Activated CD4-positive, alpha-beta T cell treated with anti-CD3 and anti-CD28 coated beads for 48 hours (primary cell): ENCODE results near the gene PLAAT3.
"Not testable (repeated sequence)": the region's sequence is repeated elsewhere in the genome, so short reads cannot be mapped to it uniquely, and the experiment has no call there.

Experiments used
- DNase-seq: peaks from one replicate; pipeline ENCODE4 v3.0.0-alpha.2; 2020

Gene PLAAT3

GRCh38 chr11:63536669-63537292 lies 77.5 kb downstream of the PLAAT3 start, which contains the start of gene PLAAT4:
Gene PLAAT4, plus strand, starts transcription at chr11:63536808. Its CDS starts 61 bp downstream, at chr11:63536869.
- peak; percentile 34 for DNase-seq

GRCh38 chr11:63535734-63536133 lies 78.5 kb downstream of the PLAAT3 start:
- peak; percentile 44 for DNase-seq

- DNase-seq = no peak
These were observed 79.3 kb downstream of the PLAAT3 start for GRCh38 chr11:63534895-63535461.

GRCh38 chr11:63534076-63534475 lies 80.2 kb downstream of the PLAAT3 start:
- DNase-seq = no peak

GRCh38 chr11:63532799-63533475 lies 81.3 kb downstream of the PLAAT3 start:
- no peak for DNase-seq

- no peak for DNase-seq
These were observed 82.1 kb downstream of the PLAAT3 start for GRCh38 chr11:63532117-63532516.

GRCh38 chr11:63531074-63531792 lies 83.0 kb downstream of the PLAAT3 start:
- DNase-seq = peak; percentile 54

- DNase-seq = no peak
These were observed 84.2 kb downstream of the PLAAT3 start for GRCh38 chr11:63530021-63530420.

- DNase-seq = not testable (repeated sequence)
These were observed 84.9 kb downstream of the PLAAT3 start for GRCh38 chr11:63529373-63529772.

GRCh38 chr11:63528729-63529278 lies 85.4 kb downstream of the PLAAT3 start:
- not testable (repeated sequence) for DNase-seq

- DNase-seq = not testable (repeated sequence)
These were observed 86.1 kb downstream of the PLAAT3 start for GRCh38 chr11:63528156-63528555.

- no peak for DNase-seq
These were observed 86.6 kb downstream of the PLAAT3 start for GRCh38 chr11:63527667-63528066.
